ENCODE data around the gene DYNLT4. TPM values are rescaled to one million over a fixed set of nuclear protein-coding genes. Genes with fewer than 3 reads are reported as not detected.

The DYNLT4 gene
- total and polyA plus RNA-seq, 3 donors from 2014 or later: 0.47 to 4.0 (median 3.2) TPM

DNA sequence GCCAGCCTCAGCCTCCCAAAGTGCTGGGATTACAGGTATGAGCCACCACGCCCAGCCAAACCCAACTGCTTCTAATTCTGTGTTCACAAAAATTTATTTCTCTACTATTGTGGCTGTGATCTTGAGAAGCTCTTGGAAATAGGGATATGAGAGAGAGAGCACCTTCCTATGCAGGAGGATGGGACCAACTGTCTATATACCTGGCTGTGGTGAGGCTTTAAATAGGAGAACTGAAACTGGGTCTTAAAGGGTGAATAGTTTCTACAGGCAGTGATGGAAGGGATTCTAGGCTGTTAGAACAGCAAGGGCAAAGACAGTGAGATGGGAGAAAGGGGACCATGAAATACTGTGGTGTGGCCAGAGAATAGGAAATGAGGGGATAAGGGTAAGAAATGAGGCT lies 44.2 kb upstream of the DYNLT4 start:
- intact Hi-C loops (cut with DNase I; ENCODE audit: low total_unique reads): no loop called here
- no peak overlapping the region for H3K4me3 ChIP-seq
- DNase-seq: no peak
- H3K4me1 ChIP-seq: peaks cover 45% of the 10 kb centered on the region
- H3K36me3 ChIP-seq (ENCODE audit: low read depth, missing control alignments): no peaks in the 10 kb centered on the region
- WGBS, 2 donors: 91% methylated on average over 1 of the region's 1 CpG
- H3K27ac ChIP-seq: peak overlapping the region in 1 of 2 donors; percentile 82
- no peaks in the 10 kb centered on the region for H3K9me3 ChIP-seq
- TF ChIP-seq, protein P1, sequence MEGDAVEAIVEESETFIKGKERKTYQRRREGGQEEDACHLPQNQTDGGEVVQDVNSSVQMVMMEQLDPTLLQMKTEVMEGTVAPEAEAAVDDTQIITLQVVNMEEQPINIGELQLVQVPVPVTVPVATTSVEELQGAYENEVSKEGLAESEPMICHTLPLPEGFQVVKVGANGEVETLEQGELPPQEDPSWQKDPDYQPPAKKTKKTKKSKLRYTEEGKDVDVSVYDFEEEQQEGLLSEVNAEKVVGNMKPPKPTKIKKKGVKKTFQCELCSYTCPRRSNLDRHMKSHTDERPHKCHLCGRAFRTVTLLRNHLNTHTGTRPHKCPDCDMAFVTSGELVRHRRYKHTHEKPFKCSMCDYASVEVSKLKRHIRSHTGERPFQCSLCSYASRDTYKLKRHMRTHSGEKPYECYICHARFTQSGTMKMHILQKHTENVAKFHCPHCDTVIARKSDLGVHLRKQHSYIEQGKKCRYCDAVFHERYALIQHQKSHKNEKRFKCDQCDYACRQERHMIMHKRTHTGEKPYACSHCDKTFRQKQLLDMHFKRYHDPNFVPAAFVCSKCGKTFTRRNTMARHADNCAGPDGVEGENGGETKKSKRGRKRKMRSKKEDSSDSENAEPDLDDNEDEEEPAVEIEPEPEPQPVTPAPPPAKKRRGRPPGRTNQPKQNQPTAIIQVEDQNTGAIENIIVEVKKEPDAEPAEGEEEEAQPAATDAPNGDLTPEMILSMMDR (IDR thresholded peaks at IDR 0.05): no peak
- TF ChIP-seq POLR2A (IDR thresholded peaks at IDR 0.05): no peak
- no peaks in the 10 kb centered on the region for H3K27me3 ChIP-seq

DNA sequence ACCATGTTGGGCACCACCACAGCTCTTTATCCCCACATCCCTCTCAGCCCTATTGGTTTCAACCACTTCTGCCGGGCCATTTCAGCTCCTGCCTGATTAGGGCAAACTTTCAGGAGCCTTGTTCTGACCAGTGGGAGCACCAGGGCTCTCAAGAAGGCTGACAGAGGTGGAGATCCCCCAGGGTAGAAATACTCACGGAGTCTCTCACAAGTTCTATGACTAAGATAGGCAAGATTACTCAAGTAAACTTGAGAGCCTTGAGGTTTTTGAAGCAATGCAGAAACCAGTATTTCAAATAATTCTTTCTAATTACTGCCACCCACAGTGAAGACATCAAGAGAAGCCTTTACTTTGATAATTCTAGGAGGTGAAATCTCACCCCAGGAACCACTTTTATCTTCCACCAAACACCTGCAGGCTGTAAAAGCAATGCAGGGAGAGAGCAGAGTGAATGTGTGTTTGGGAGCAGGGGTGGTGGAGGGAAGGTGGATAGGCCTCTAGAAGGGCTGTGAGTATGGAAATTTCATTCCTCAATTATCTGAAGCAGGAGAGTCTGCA lies 42.5 kb upstream of the DYNLT4 start:
- H3K36me3 ChIP-seq (ENCODE audit: low read depth, missing control alignments): no peaks in the 10 kb centered on the region
- peak overlapping the region; percentile 81 to 82 for H3K27ac ChIP-seq
- peaks cover 41% of the 10 kb centered on the region for H3K4me1 ChIP-seq
- no peaks in the 10 kb centered on the region for H3K9me3 ChIP-seq
- no peak for TF ChIP-seq POLR2A (IDR thresholded peaks at IDR 0.05)
- TF ChIP-seq, protein P1 (IDR thresholded peaks at IDR 0.05): no peak
- intact Hi-C loops (cut with DNase I; ENCODE audit: low total_unique reads): no loop called here
- DNase-seq: no peak
- no peak overlapping the region for H3K4me3 ChIP-seq
- 24 to 66% methylated on average over 2 of the region's 2 CpGs for WGBS, 2 donors
- no peaks in the 10 kb centered on the region for H3K27me3 ChIP-seq

DNA sequence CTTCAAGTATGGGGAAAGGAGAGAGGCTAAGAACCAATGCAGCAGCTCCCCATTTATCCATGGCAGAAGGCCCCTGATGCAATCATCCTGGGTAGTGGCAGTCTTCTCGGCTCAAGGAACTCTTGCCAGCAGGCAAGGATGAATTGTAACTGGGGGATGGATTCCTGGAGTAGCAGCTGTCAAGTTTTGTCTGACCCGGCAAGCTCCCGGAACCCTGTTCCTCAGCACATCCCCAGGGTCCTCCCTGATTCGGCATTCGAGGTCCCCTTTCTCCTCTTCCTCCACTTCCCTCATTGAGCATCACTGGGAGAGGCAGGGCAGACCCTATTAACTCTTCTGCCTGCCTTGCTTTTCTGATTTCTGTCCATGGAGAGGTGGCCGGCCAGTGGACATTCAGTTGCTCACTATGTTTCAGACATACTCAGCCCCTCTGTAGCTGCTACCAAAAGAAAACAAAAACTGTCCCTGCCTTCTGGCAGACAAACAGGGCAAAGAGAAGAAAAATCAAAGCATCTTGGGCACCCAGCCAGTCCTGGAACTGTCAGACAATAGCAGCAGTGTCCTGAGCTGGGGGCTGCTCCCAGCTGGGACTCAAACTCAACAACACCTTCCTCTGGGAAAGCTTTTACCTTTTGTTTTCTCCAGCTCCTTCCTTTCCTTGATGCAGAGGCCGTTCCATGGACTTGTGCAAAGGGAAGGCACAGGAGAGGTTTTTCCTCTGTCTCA lies 41.5 kb upstream of the DYNLT4 start:
- H3K36me3 ChIP-seq (ENCODE audit: low read depth, missing control alignments): no peaks in the 10 kb centered on the region
- intact Hi-C loops (cut with DNase I; ENCODE audit: low total_unique reads): no loop called here
- peak; percentile 92 for DNase-seq
- no peaks in the 10 kb centered on the region for H3K27me3 ChIP-seq
- no peak overlapping the region for H3K4me3 ChIP-seq
- peak overlapping the region; percentile 81 to 82 for H3K27ac ChIP-seq
- H3K4me1 ChIP-seq: peaks cover 41% of the 10 kb centered on the region
- H3K9me3 ChIP-seq: no peaks in the 10 kb centered on the region
- 33 to 63% methylated on average over 6 to 7 of the region's 7 CpGs for WGBS, 2 donors
- no peak for TF ChIP-seq POLR2A (IDR thresholded peaks at IDR 0.05)
- TF ChIP-seq, protein P1 (IDR thresholded peaks at IDR 0.05): no peak

DNA sequence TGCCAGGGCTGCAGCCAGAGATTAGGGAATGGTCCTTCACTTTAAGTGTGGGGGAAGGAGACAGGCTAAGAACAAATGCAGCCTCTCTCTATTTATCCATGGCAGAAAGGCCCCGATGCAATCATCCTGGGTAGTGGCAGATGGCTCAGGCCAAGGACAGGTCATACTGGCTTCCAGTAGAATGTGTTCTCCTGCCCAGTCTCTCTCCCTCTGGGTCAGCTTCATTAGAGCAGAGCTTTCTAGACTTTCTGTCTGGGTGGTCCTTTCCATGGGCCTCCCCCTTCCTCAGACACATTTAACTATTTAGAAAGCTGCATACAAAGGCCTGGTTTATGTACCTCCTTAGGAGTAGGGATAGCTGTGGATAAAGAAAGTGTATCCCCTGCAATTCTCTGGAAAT lies 40.7 kb upstream of the DYNLT4 start:
- Histone ChIP-seq H3K27ac (peak overlapping the region; percentile 81 to 82), H3K36me3 (ENCODE audit: low read depth, missing control alignments) (no peaks in the 10 kb centered on the region), H3K4me1 (peaks cover 41% of the 10 kb centered on the region), H3K9me3 (no peaks in the 10 kb centered on the region), H3K27me3 (no peaks in the 10 kb centered on the region), H3K4me3 (no peak overlapping the region)
- no peak for TF ChIP-seq POLR2A (IDR thresholded peaks at IDR 0.05)
- TF ChIP-seq, protein P1 (IDR thresholded peaks at IDR 0.05): no peak
- peak; percentile 85 for DNase-seq
- intact Hi-C loops (cut with DNase I; ENCODE audit: low total_unique reads): no loop called here
- 24 to 64% methylated on average over 1 of the region's 1 CpG for WGBS, 2 donors

Data from testis (tissue), 3 donors.